Endothelial cell of umbilical vein (primary cell): ENCODE data around the gene FEN1. TPM values are rescaled to one million over a fixed set of nuclear protein-coding genes. Genes with fewer than 3 reads are reported as not detected.

Experiments used
- BruUV-seq: library from RNA; stranded (reverse); fragments of 400-500 nt; replicated peaks from 2 replicates; lab custom pipeline; 2021; lab: Mats Ljungman, UMichigan
- CTCF ChIA-PET: fragments of 300-600, 350-600 bp; sonication (Branson Sonifier 250); formaldehyde crosslinking; loops from one replicate; lab custom pipeline; 2021; ENCODE audit warnings: antibody characterized with exemption, inconsistent platforms; lab: Charles Lee
- POLR2A ChIA-PET: fragments of 300-600, 350-600 bp; sonication (Branson Sonifier 250); formaldehyde crosslinking; loops from one replicate; lab custom pipeline; 2021; ENCODE audit warnings: antibody characterized with exemption, inconsistent platforms; lab: Charles Lee
- DNase-seq: peaks from one replicate; pipeline ENCODE4 v3.0.0-alpha.2; 2011; ENCODE audit warnings: low read depth, low spot score
- FAIRE-seq: peaks from 2 replicates; lab custom pipeline; 2011; peaks lifted over from hg19 to GRCh38; lab: Jason Lieb, UNC
- H2AFZ ChIP-seq: 2 replicates; pipeline ENCODE4 v1.6.0; 2012; ENCODE audit warnings: low read depth, low read length, control low read depth, inconsistent platforms
- H3K27ac ChIP-seq: 2 replicates; pipeline ENCODE4 v1.5.1; 2011; ENCODE audit warnings: low read depth, mild to moderate bottlenecking, control low read depth, low read length, moderate library complexity; ENCODE audit not compliant: insufficient read depth
- H3K27me3 ChIP-seq, 2 experiments: 2 replicates each; pipeline versions ENCODE4 v1.6.0 to v1.6.1; 2011; ENCODE audit warnings: low read length in 2 of 2, mixed read lengths in 1 of 2; ENCODE audit not compliant: control insufficient read depth in 2 of 2, insufficient read depth in 2 of 2
- H3K36me3 ChIP-seq, 2 experiments: 2 replicates in 1 of 2; 3 replicates in 1 of 2; pipeline ENCODE4 v1.5.1; 2011; ENCODE audit warnings: low read length in 2 of 2, mild to moderate bottlenecking in 1 of 2, moderate library complexity in 1 of 2; ENCODE audit not compliant: control insufficient read depth in 2 of 2, insufficient read depth in 2 of 2; ENCODE audit errors: extremely low read depth in 1 of 2
- H3K4me1 ChIP-seq: 3 replicates; pipeline ENCODE4 v1.5.1; 2011; ENCODE audit warnings: mild to moderate bottlenecking, low read length; ENCODE audit not compliant: control insufficient read depth, insufficient read depth; ENCODE audit errors: extremely low read depth
- H3K4me2 ChIP-seq: 2 replicates; pipeline ENCODE4 v1.6.1; 2011; ENCODE audit warnings: low read length, control low read depth, mixed read lengths; ENCODE audit not compliant: insufficient read depth
- H3K4me3 ChIP-seq, 3 experiments: fragments of 200-600 bp in 1 of 3; sonication (generic), shearing (Covaris generic) in 1 of 3; replicated peaks in 1 of 3; 2 replicates each; pipeline ENCODE4 v1.5.1; 2011 to 2016; ENCODE audit warnings: control low read depth in 3 of 3, low read length in 3 of 3, mild to moderate bottlenecking in 2 of 3, inconsistent platforms in 1 of 3, low read depth in 1 of 3, moderate library complexity in 1 of 3; ENCODE audit not compliant: insufficient read depth in 1 of 3
- H3K79me2 ChIP-seq: 2 replicates; pipeline ENCODE4 v1.6.0; 2012; ENCODE audit warnings: low read length, inconsistent platforms; ENCODE audit not compliant: control insufficient read depth, insufficient read depth
- H3K9ac ChIP-seq: replicated peaks from 2 replicates; pipeline ENCODE3; 2011; ENCODE audit warnings: low read length, control low read depth; ENCODE audit not compliant: insufficient read depth; ENCODE audit errors: extremely low read depth
- H3K9me1 ChIP-seq: replicated peaks from 3 replicates; pipeline ENCODE4 v1.6.0; 2011; ENCODE audit warnings: mild to moderate bottlenecking, low read length; ENCODE audit not compliant: control insufficient read depth, insufficient read depth; ENCODE audit errors: extremely low read depth
- H3K9me3 ChIP-seq: replicated peaks from 2 replicates; pipeline ENCODE4 v1.5.1; 2012; ENCODE audit warnings: low read length, inconsistent platforms; ENCODE audit not compliant: control insufficient read depth, insufficient read depth
- H4K20me1 ChIP-seq: replicated peaks from 2 replicates; pipeline ENCODE3; 2011; ENCODE audit warnings: mild to moderate bottlenecking, low read length; ENCODE audit not compliant: control insufficient read depth, insufficient read depth; ENCODE audit errors: extremely low read depth
- EZH2 ChIP-seq: IDR thresholded peaks from 2 replicates; pipeline ENCODE4 v1.6.1; 2012; ENCODE audit warnings: borderline replicate concordance, low read depth, mild to moderate bottlenecking, moderate library complexity, low read length, inconsistent platforms; ENCODE audit not compliant: severe bottlenecking
- FOS ChIP-seq: IDR thresholded peaks from 2 replicates; pipeline ENCODE4 v1.6.1; 2011; ENCODE audit warnings: mild to moderate bottlenecking, low read length, moderate library complexity, borderline replicate concordance; ENCODE audit not compliant: insufficient read depth
- GATA2 ChIP-seq: IDR thresholded peaks from 2 replicates; pipeline ENCODE4 v1.7.0; 2011; ENCODE audit warnings: low read depth, mild to moderate bottlenecking, moderate library complexity, mixed read lengths, low read length; ENCODE audit not compliant: insufficient read length, insufficient read depth
- JUN ChIP-seq: IDR thresholded peaks from 2 replicates; pipeline ENCODE4 v1.6.1; 2011; ENCODE audit warnings: borderline replicate concordance, low read depth; ENCODE audit not compliant: insufficient read length, insufficient read depth
- MAX ChIP-seq: IDR thresholded peaks from 2 replicates; pipeline ENCODE4 v1.6.1; 2011; ENCODE audit not compliant: insufficient read depth, insufficient read length
- MYC ChIP-seq: IDR thresholded peaks from one replicate; pipeline ENCODE4 v1.6.1; 2011; ENCODE audit warnings: mild to moderate bottlenecking, low read depth, low read length
- POLR2A ChIP-seq: IDR thresholded peaks from 2 replicates; pipeline ENCODE4 v1.6.1; 2012; ENCODE audit warnings: low read depth, mild to moderate bottlenecking, control low read depth, low read length
- POLR2AphosphoS5 ChIP-seq: IDR thresholded peaks from 2 replicates; pipeline ENCODE4 v1.6.1; 2012; ENCODE audit warnings: low read depth, mild to moderate bottlenecking, control low read depth, low read length, moderate library complexity; ENCODE audit not compliant: insufficient read depth
- dilution Hi-C: fragments of 300-500 bp; cut with MboI; formaldehyde crosslinking; loops from one replicate; pipeline ENCODE4 v1.15.0; 2019; ENCODE audit warnings: low sequenced_read_pairs; ENCODE audit not compliant: extremely low pct_ligation_motif_present
- intact Hi-C: fragments of 100-400 bp; cut with micrococcal nuclease; formaldehyde crosslinking; loops from one replicate; pipeline ENCODE4 v1.10.0; 2022
- polyA plus RNA-seq, 4 experiments: library from polyadenylated mRNA; depleted of rRNA in 3 of 4; stranded (reverse) in 3 of 4; unstranded in 1 of 4; fragments of >200 nt; gene quantifications; 2 replicates each; pipeline versions ENCODE4 v1.2.1 to v1.2.3, GENCODE V29; 2011 to 2012; ENCODE audit warnings: missing spikeins in 1 of 4
- total RNA-seq: library from RNA; stranded (reverse); gene quantifications from 2 replicates; pipeline ENCODE4 v1.2.3, GENCODE V29; 2021
- TF ChIP-seq, protein P1 (sequence below), 2 donors: IDR thresholded peaks; 1 replicate in 1 of 2; 2 replicates in 1 of 2; pipeline ENCODE4 v1.5.1; 2011; ENCODE audit warnings: low read length in 2 of 2, mild to moderate bottlenecking in 2 of 2, moderate library complexity in 2 of 2, control low read depth in 1 of 2, inconsistent platforms in 1 of 2, low read depth in 1 of 2; ENCODE audit not compliant: insufficient read depth in 1 of 2; ENCODE audit errors: extremely low read depth in 1 of 2

FEN1 gene
- total and polyA plus RNA-seq, 2 donors (not counting 3 experiments of a cell fraction or from before 2014, with no cell fraction given), result 29.3 to 60.5 TPM

- Histone ChIP-seq H2AFZ (no peak overlapping the region), H3K4me3 (no peak overlapping the region), H4K20me1 (no peaks in the 10 kb centered on the region), H3K27me3 (no peaks in the 10 kb centered on the region), H3K4me1 (no peaks in the 10 kb centered on the region), H3K9me1 (no peaks in the 10 kb centered on the region), H3K27ac (no peak overlapping the region), H3K4me2 (no peak overlapping the region), H3K36me3 (no peaks in the 10 kb centered on the region), H3K79me2 (no peaks in the 10 kb centered on the region), H3K9me3 (no peaks in the 10 kb centered on the region), H3K9ac (no peak overlapping the region)
- dilution Hi-C loops (no loop called here), intact Hi-C loops (no loop called here)
- no TSS peak for BruUV-seq
- no peak for TF ChIP-seq EZH2
- TF ChIP-seq POLR2A, result no peak
- no peak for TF ChIP-seq POLR2AphosphoS5
- POLR2A ChIA-PET, result no interaction called here
- CTCF ChIA-PET, result interaction anchor here (0.6 to 1.2 kb wide), 4 partner anchors 10 to 339 kb away, joined by 3 to 4 read pairs (median 4); no protein-coding TSS in a partner anchor
- no peak for DNase-seq
- FAIRE-seq, result no peak
These were observed 49.1 kb upstream of the FEN1 start for GRCh38 chr11:61743486-61744095.

GRCh38 chr11:61744181-61744580 lies 48.5 kb upstream of the FEN1 start:
- Histone ChIP-seq H3K79me2 (no peaks in the 10 kb centered on the region), H2AFZ (no peak overlapping the region), H3K4me3 (no peak overlapping the region), H3K36me3 (no peaks in the 10 kb centered on the region), H3K4me1 (no peaks in the 10 kb centered on the region), H3K27ac (no peak overlapping the region), H3K27me3 (no peaks in the 10 kb centered on the region), H3K9me1 (no peaks in the 10 kb centered on the region), H3K9ac (no peak overlapping the region), H3K4me2 (no peak overlapping the region), H3K9me3 (no peaks in the 10 kb centered on the region), H4K20me1 (no peaks in the 10 kb centered on the region)
- dilution Hi-C loops (no loop called here), intact Hi-C loops (no loop called here)
- DNase-seq, result no peak
- ChIA-PET CTCF (interaction anchor here (0.6 to 1.2 kb wide), 3 partner anchors 11 to 338 kb away, joined by 3 to 4 read pairs (median 4); no protein-coding TSS in a partner anchor), POLR2A (no interaction called here)
- TF ChIP-seq, protein P1, sequence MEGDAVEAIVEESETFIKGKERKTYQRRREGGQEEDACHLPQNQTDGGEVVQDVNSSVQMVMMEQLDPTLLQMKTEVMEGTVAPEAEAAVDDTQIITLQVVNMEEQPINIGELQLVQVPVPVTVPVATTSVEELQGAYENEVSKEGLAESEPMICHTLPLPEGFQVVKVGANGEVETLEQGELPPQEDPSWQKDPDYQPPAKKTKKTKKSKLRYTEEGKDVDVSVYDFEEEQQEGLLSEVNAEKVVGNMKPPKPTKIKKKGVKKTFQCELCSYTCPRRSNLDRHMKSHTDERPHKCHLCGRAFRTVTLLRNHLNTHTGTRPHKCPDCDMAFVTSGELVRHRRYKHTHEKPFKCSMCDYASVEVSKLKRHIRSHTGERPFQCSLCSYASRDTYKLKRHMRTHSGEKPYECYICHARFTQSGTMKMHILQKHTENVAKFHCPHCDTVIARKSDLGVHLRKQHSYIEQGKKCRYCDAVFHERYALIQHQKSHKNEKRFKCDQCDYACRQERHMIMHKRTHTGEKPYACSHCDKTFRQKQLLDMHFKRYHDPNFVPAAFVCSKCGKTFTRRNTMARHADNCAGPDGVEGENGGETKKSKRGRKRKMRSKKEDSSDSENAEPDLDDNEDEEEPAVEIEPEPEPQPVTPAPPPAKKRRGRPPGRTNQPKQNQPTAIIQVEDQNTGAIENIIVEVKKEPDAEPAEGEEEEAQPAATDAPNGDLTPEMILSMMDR (IDR thresholded peaks at IDR 0.05; ENCODE audit: extremely low read depth in 1 of 2, insufficient read depth in 1 of 2, low read depth in 1 of 2, low read length in 2 of 2), result no peak
- TF ChIP-seq MYC (no peak), GATA2 (no peak), FOS (no peak), JUN (no peak), POLR2AphosphoS5 (no peak), MAX (no peak), POLR2A (no peak), EZH2 (no peak)
- FAIRE-seq, result no peak
- BruUV-seq, result no TSS peak
